HEK293T (cell line): ENCODE results near the gene RFPL1.
"Not testable (repeated sequence)": the region's sequence is repeated elsewhere in the genome, so short reads cannot be mapped to it uniquely, and the experiment has no call there.

ENCODE experiments used
- BHLHE40 ChIP-seq: fragments of 450-650 bp; IDR thresholded peaks from 2 replicates; pipeline ENCODE4 v1.6.1; 2016; ENCODE audit warnings: mild to moderate bottlenecking, moderate library complexity, borderline replicate concordance
- ELF4 ChIP-seq: fragments of 450-650 bp; IDR thresholded peaks from 2 replicates; pipeline ENCODE4 v1.6.1; 2017; ENCODE audit warnings: antibody characterized with exemption
- FOXA1 ChIP-seq: fragments of 450-650 bp; IDR thresholded peaks from 2 replicates; pipeline ENCODE4 v1.6.1; 2016; ENCODE audit warnings: mild to moderate bottlenecking
- FOXK2 ChIP-seq: fragments of 450-650 bp; IDR thresholded peaks from 2 replicates; pipeline ENCODE4 v1.6.1; 2016; ENCODE audit warnings: mild to moderate bottlenecking
- FOXM1 ChIP-seq: fragments of 450-650 bp; IDR thresholded peaks from 2 replicates; pipeline ENCODE4 v1.6.1; 2017; ENCODE audit warnings: mild to moderate bottlenecking, borderline replicate concordance
- L3MBTL2 ChIP-seq: fragments of 450-650 bp; conservative IDR thresholded peaks from 2 replicates; pipeline ENCODE4 v1.6.1; 2016; ENCODE audit warnings: mild to moderate bottlenecking
- LEF1 ChIP-seq: fragments of 450-650 bp; IDR thresholded peaks from 2 replicates; pipeline ENCODE4 v1.6.1; 2017; ENCODE audit warnings: mild to moderate bottlenecking, borderline replicate concordance
- SP1 ChIP-seq: fragments of 450-650 bp; IDR thresholded peaks from 2 replicates; pipeline ENCODE4 v1.6.1; 2017
- SUZ12 ChIP-seq: fragments of 450-650 bp; IDR thresholded peaks from 2 replicates; pipeline ENCODE4 v1.6.1; 2016; ENCODE audit warnings: mild to moderate bottlenecking
- TARDBP ChIP-seq: fragments of 450-650 bp; IDR thresholded peaks from 2 replicates; pipeline ENCODE4 v1.6.1; 2016
- ZNF384 ChIP-seq: fragments of 450-650 bp; IDR thresholded peaks from 2 replicates; pipeline ENCODE4 v1.6.1; 2016
- TF ChIP-seq, protein P1 (sequence below): fragments of 450-650 bp; IDR thresholded peaks from 2 replicates; pipeline ENCODE4 v1.6.1; 2016

DNA sequence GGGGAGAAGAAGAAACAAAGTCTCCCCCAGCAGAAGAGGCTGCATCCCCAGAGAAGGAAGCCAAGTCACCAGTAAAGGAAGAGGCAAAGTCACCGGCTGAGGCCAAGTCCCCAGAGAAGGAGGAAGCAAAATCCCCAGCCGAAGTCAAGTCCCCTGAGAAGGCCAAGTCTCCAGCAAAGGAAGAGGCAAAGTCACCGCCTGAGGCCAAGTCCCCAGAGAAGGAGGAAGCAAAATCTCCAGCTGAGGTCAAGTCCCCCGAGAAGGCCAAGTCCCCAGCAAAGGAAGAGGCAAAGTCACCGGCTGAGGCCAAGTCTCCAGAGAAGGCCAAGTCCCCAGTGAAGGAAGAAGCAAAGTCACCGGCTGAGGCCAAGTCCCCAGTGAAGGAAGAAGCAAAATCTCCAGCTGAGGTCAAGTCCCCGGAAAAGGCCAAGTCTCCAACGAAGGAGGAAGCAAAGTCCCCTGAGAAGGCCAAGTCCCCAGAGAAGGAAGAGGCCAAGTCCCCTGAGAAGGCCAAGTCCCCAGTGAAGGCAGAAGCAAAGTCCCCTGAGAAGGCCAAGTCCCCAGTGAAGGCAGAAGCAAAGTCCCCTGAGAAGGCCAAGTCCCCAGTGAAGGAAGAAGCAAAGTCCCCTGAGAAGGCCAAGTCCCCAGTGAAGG lies 50.9 kb downstream of the RFPL1 start:
- not testable (repeated sequence) for TF ChIP-seq TARDBP, LEF1, FOXM1, SP1, FOXK2, L3MBTL2, BHLHE40, ZNF384, SUZ12, ELF4, FOXA1
- TF ChIP-seq, protein P1, sequence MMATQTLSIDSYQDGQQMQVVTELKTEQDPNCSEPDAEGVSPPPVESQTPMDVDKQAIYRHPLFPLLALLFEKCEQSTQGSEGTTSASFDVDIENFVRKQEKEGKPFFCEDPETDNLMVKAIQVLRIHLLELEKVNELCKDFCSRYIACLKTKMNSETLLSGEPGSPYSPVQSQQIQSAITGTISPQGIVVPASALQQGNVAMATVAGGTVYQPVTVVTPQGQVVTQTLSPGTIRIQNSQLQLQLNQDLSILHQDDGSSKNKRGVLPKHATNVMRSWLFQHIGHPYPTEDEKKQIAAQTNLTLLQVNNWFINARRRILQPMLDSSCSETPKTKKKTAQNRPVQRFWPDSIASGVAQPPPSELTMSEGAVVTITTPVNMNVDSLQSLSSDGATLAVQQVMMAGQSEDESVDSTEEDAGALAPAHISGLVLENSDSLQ: not testable (repeated sequence)
